GM06990 (cell line): ENCODE results near the gene TM7SF2.
A peak's percentile ranks its signal among the peaks of the same experiment; 100 is the strongest.

Experiments
- DNase-seq: peaks from one replicate; pipeline ENCODE4 v3.0.0-alpha.2; 2011; ENCODE audit not compliant: insufficient read length; ENCODE audit errors: extremely low read depth
- H3K27me3 ChIP-seq: replicated peaks from 2 replicates; pipeline ENCODE4 v1.6.0; 2011; ENCODE audit warnings: low read length; ENCODE audit not compliant: control insufficient read depth, insufficient read depth
- H3K36me3 ChIP-seq: 2 replicates; pipeline ENCODE4 v1.5.1; 2011; ENCODE audit warnings: low read length; ENCODE audit not compliant: control insufficient read depth, insufficient read depth
- H3K4me3 ChIP-seq: replicated peaks from 2 replicates; pipeline ENCODE4 v1.5.1; 2011; ENCODE audit warnings: low read depth, mild to moderate bottlenecking, control low read depth, low read length
- CTCF ChIP-seq: IDR thresholded peaks from 2 replicates; pipeline ENCODE4 v1.5.1; 2011; ENCODE audit warnings: low read length, control low read depth, mild to moderate bottlenecking, inconsistent platforms; ENCODE audit not compliant: insufficient read depth, poor library complexity, severe bottlenecking

The TM7SF2 gene

GRCh38 chr11:65095427-65095826 lies 16.2 kb upstream of the TM7SF2 start:
- DNase-seq: no peak
- peaks cover 5% of the 10 kb centered on the region for H3K36me3 ChIP-seq
- no peak for TF ChIP-seq CTCF
- no peaks in the 10 kb centered on the region for H3K27me3 ChIP-seq
- H3K4me3 ChIP-seq: no peak overlapping the region; the same call in 1 of the 2 replicates

DNA sequence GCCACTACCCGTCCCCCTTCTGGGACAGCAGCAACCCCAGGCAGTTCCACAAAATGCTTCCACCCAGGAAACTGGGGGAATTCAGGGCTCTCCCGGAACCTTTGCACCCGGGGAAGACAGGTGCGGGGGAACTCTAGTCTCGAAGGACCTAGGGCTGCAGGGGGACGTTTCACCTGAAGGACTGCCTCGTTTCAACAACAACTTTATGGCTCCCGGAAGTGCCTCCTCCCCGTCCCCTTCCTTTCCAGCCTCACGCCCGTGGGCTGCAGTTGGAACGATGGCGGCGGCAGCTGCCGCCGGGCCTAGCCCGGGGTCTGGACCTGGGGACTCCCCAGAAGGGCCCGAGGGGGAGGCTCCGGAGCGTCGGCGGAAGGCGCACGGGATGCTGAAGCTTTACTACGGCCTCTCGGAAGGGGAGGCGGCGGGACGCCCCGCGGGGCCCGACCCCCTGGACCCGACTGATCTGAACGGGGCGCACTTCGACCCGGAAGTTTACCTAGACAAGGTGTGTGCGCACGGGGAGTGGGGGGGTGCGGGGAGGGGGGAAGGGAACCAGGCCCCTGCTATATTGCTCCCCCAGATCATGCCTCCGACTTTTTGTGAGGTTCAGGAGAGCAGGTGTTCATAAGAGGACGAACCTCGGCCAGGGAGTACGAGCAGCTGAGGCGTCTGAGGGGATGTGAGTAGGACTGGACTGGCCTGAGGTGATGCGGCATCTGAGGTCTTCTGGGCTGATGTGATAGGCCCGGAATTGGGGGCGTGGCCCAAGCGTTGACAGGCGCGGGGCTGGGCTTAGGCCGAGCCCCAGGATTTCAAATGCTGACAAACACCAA lies 15.5 kb upstream of the TM7SF2 start, which contains the start of gene VPS51:
Gene VPS51, plus strand, starts transcription at position 241 of the 833 bp plus-strand sequence. Its CDS starts 37 bp downstream, at position 278.
- peaks cover 3% of the 10 kb centered on the region for H3K36me3 ChIP-seq
- H3K27me3 ChIP-seq: no peaks in the 10 kb centered on the region
- peak; percentile 86 for DNase-seq
- TF ChIP-seq CTCF: no peak
- peak within 1 kb of the TSS; percentile 76 for H3K4me3 ChIP-seq

DNA sequence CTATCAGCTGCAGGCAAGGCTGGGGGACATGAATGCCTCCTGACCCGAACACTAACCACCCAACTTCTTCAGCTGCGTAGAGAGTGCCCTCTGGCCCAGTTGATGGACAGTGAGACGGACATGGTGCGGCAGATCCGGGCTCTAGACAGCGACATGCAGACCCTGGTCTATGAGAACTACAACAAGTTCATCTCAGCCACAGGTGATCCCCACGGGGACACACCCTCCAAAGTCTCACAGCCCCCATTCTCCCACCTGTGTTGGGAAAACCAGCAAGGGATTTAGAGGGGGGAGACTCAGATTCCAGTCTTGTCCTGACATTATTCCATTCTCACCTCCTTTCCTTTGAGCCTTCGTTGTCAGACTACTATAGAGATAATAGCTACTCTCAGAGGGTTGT lies 14.7 kb upstream of the TM7SF2 start:
- Histone ChIP-seq H3K4me3 (peak overlapping the region; percentile 76), H3K27me3 (no peaks in the 10 kb centered on the region), H3K36me3 (peaks cover 3% of the 10 kb centered on the region)
- DNase-seq: no peak
- no peak for TF ChIP-seq CTCF

- H3K36me3 ChIP-seq: peaks cover 3% of the 10 kb centered on the region
- peak; percentile 7 for TF ChIP-seq CTCF
- no peak overlapping the region for H3K4me3 ChIP-seq
- DNase-seq: no peak
- H3K27me3 ChIP-seq: no peaks in the 10 kb centered on the region
These were observed 10.9 kb upstream of the TM7SF2 start for GRCh38 chr11:65100674-65101350.

GRCh38 chr11:65102142-65103095 lies 9.3 kb upstream of the TM7SF2 start:
- DNase-seq: no peak
- Histone ChIP-seq H3K36me3 (peaks cover 3% of the 10 kb centered on the region), H3K4me3 (no peak overlapping the region), H3K27me3 (no peaks in the 10 kb centered on the region)
- no peak for TF ChIP-seq CTCF
